Measurements from ENCODE around the gene MAP4K4. TPM values are rescaled to one million over a fixed set of nuclear protein-coding genes. Genes with fewer than 3 reads are reported as not detected.

Gene MAP4K4
- total RNA-seq, 2 experiments from 2014 or later, result 92.8 to 94.0 TPM

DNA sequence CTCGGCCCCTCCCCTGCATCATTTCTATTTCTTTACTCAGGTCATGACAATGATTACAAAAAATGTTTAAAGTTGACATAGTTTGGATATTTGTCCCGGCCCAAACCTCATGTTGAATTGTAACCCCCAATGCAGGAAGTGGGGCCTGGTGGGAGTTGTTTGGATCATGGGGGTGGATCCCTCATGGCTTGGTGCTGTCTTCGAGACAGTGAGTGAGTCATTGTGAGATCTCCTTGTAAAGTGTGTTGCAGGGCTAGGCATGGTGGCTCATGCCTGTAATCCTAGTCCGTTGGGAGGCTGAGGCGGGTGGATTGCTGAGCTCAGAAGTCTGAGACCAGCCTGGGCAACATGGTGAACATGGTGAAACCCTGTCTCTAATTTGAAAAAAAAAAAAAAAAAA, 9.2 kb upstream of the MAP4K4 start:
- no peak overlapping the region for H3K27ac ChIP-seq (ENCODE audit: low read depth in 1 of 2, low read length in 2 of 2)
- no peak overlapping the region for H3K27ac Mint-ChIP-seq
- DNase-seq (no peak), ATAC-seq (ENCODE audit: poor library complexity) (no peak)
- ChIA-PET POLR2A (interaction anchor here (0.7 to 1.5 kb wide), 2 partner anchors 9 to 12 kb away, joined by 4 to 8 read pairs; partner anchors contain the start of gene MAP4K4), CTCF (interaction anchor here (1.6 to 1.8 kb wide), 2 partner anchors 37 to 135 kb away, joined by 5 to 6 read pairs; no protein-coding TSS in a partner anchor)
- H3K4me3 Mint-ChIP-seq, result no peak overlapping the region
- intact Hi-C loops (cut with DNase I, micrococcal nuclease), result loop anchor here in 1 of 2 experiments (5.0 kb wide), 1 partner anchor 111 kb away; no protein-coding TSS in a partner anchor
- peaks cover 16% of the 10 kb centered on the region for H3K4me1 Mint-ChIP-seq (ENCODE audit: low read depth)
- no peaks in the 10 kb centered on the region for H3K36me3 ChIP-seq (ENCODE audit: insufficient read depth, low read length)
- no peaks in the 10 kb centered on the region for H3K9me3 ChIP-seq (ENCODE audit: control insufficient read depth in 1 of 2, insufficient read depth in 1 of 2, low read length in 2 of 2)
- TF ChIP-seq, protein P1, sequence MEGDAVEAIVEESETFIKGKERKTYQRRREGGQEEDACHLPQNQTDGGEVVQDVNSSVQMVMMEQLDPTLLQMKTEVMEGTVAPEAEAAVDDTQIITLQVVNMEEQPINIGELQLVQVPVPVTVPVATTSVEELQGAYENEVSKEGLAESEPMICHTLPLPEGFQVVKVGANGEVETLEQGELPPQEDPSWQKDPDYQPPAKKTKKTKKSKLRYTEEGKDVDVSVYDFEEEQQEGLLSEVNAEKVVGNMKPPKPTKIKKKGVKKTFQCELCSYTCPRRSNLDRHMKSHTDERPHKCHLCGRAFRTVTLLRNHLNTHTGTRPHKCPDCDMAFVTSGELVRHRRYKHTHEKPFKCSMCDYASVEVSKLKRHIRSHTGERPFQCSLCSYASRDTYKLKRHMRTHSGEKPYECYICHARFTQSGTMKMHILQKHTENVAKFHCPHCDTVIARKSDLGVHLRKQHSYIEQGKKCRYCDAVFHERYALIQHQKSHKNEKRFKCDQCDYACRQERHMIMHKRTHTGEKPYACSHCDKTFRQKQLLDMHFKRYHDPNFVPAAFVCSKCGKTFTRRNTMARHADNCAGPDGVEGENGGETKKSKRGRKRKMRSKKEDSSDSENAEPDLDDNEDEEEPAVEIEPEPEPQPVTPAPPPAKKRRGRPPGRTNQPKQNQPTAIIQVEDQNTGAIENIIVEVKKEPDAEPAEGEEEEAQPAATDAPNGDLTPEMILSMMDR (IDR thresholded peaks at IDR 0.05), result no peak
- no peaks in the 10 kb centered on the region for H3K27me3 ChIP-seq (ENCODE audit: control insufficient read depth in 1 of 2, insufficient read depth in 2 of 2, low read length in 2 of 2)
- no peaks in the 10 kb centered on the region for H3K36me3 Mint-ChIP-seq (ENCODE audit: low read depth)
- H3K9me3 Mint-ChIP-seq, result no peaks in the 10 kb centered on the region
- H3K4me1 ChIP-seq (ENCODE audit: insufficient read depth, low read length), result peaks cover 12% of the 10 kb centered on the region
- no peaks in the 10 kb centered on the region for H3K27me3 Mint-ChIP-seq
- H3K4me3 ChIP-seq (ENCODE audit: low read length), result no peak overlapping the region

DNA sequence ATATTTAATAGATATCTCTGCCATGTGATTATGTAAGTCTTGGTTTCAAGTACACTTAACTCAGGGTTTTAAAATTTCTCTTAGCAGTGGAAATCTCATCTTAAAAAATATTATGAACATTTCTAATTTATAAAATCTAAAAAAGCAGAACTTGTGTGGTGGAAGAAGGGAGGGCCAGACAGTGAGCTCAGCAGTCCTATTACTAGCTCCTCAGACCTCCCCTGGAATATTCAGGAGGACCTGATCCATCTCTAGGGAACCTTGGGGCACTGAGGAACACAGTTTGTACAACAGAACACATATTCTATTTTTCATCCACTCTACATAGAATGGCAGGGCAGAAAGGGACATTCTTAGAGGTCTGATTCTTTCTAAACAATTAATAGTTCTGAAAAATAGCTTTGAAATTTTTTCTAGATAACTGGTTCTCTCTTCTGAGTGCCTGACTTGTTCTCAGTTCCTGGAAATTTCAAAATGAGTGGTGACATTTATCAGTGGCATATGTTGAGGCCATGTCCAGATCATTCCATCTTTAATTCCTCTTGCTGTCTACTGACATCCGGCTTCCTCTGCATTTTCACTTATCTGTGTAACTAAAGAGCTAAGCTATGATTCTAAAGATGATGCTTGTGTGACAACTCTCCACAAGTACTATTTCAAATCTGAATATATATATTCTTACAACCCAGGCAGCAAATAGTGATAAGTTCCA, 8.2 kb upstream of the MAP4K4 start:
- Histone ChIP-seq H3K27me3 (ENCODE audit: control insufficient read depth in 1 of 2, insufficient read depth in 2 of 2, low read length in 2 of 2) (no peaks in the 10 kb centered on the region), H3K4me3 (ENCODE audit: low read length) (no peak overlapping the region), H3K27ac (ENCODE audit: low read depth in 1 of 2, low read length in 2 of 2) (no peak overlapping the region), H3K36me3 (ENCODE audit: insufficient read depth, low read length) (no peaks in the 10 kb centered on the region), H3K4me1 (ENCODE audit: insufficient read depth, low read length) (peaks cover 12% of the 10 kb centered on the region), H3K9me3 (ENCODE audit: control insufficient read depth in 1 of 2, insufficient read depth in 1 of 2, low read length in 2 of 2) (no peaks in the 10 kb centered on the region)
- ATAC-seq (ENCODE audit: poor library complexity), result no peak
- peaks cover 16% of the 10 kb centered on the region for H3K4me1 Mint-ChIP-seq (ENCODE audit: low read depth)
- no peaks in the 10 kb centered on the region for H3K36me3 Mint-ChIP-seq (ENCODE audit: low read depth)
- H3K9me3 Mint-ChIP-seq, result no peaks in the 10 kb centered on the region
- POLR2A ChIA-PET, result interaction anchor here (0.7 to 1.5 kb wide), 2 partner anchors 8 to 11 kb away, joined by 4 to 8 read pairs; partner anchors contain the start of gene MAP4K4
- H3K27ac Mint-ChIP-seq, result no peak overlapping the region
- no peak for DNase-seq
- TF ChIP-seq, protein P1 (IDR thresholded peaks at IDR 0.05), result no peak
- no peaks in the 10 kb centered on the region for H3K27me3 Mint-ChIP-seq
- H3K4me3 Mint-ChIP-seq, result no peak overlapping the region
- intact Hi-C loops (cut with DNase I, micrococcal nuclease), result loop anchor here in 1 of 2 experiments (5.0 kb wide), 1 partner anchor 112 kb away; no protein-coding TSS in a partner anchor
- CTCF ChIA-PET, result interaction anchor here (1.2 to 1.8 kb wide), 3 partner anchors 36 to 142 kb away, joined by 5 to 6 read pairs (median 5); no protein-coding TSS in a partner anchor

DNA sequence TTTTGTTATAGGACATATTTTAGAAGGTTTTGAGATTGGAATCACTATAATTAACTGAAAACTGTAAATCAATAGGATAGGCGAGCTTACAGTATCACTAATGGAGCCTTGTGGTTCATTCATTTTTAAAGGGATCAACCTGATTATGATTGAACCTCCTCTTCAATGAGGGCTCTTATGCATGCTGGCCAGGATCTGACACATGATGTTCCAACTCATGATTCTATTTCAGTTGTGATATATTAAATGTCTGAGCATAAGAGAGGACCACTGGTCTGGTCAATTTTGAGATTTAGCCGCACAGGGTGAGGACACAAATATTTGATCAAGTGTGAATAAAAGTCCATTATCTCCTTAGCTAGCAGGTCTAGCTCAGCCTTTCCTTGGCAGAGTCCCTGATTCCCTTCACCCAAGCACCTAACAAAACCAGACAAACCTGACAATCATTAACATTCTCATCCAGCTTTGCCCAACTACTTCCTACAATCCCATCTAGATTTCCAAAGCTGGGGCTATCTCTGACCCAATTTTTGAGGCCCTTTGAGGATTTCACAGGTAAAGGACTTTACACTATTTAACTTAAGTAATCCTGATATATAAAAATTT, 6.9 kb upstream of the MAP4K4 start:
- no peak overlapping the region for H3K27ac ChIP-seq (ENCODE audit: low read depth in 1 of 2, low read length in 2 of 2)
- ChIA-PET POLR2A (interaction anchor here (0.7 kb wide), 1 partner anchor 77 kb away, joined by 3 read pairs; no protein-coding TSS in a partner anchor), CTCF (interaction anchor here (0.6 to 1.3 kb wide), 2 partner anchors 10 to 40 kb away, joined by 3 to 4 read pairs; no protein-coding TSS in a partner anchor)
- Mint-ChIP-seq H3K4me1 (ENCODE audit: low read depth) (peaks cover 20% of the 10 kb centered on the region), H3K27me3 (no peaks in the 10 kb centered on the region), H3K36me3 (ENCODE audit: low read depth) (no peaks in the 10 kb centered on the region), H3K9me3 (peaks cover 2% of the 10 kb centered on the region), H3K4me3 (no peak overlapping the region), H3K27ac (no peak overlapping the region)
- H3K4me1 ChIP-seq (ENCODE audit: insufficient read depth, low read length), result peaks cover 12% of the 10 kb centered on the region
- DNase-seq (no peak), ATAC-seq (ENCODE audit: poor library complexity) (no peak)
- H3K4me3 ChIP-seq (ENCODE audit: low read length), result no peak overlapping the region
- TF ChIP-seq, protein P1 (IDR thresholded peaks at IDR 0.05), result no peak
- no peaks in the 10 kb centered on the region for H3K9me3 ChIP-seq (ENCODE audit: control insufficient read depth in 1 of 2, insufficient read depth in 1 of 2, low read length in 2 of 2)
- no peaks in the 10 kb centered on the region for H3K36me3 ChIP-seq (ENCODE audit: insufficient read depth, low read length)
- no peaks in the 10 kb centered on the region for H3K27me3 ChIP-seq (ENCODE audit: control insufficient read depth in 1 of 2, insufficient read depth in 2 of 2, low read length in 2 of 2)
- intact Hi-C loops (cut with DNase I, micrococcal nuclease), result no loop called here

All from CD4-positive, alpha-beta T cell (primary cell).